ENCODE results near the gene INKA2.
"Not testable (repeated sequence)": the region's sequence is repeated elsewhere in the genome, so short reads cannot be mapped to it uniquely, and the experiment has no call there.

Gene INKA2

GRCh38 chr1:111749628-111750027, 10.4 kb upstream of the INKA2 start:
- no peak for FAIRE-seq

- FAIRE-seq, result no peak
Observed at GRCh38 chr1:111747947-111748346, 8.8 kb upstream of the INKA2 start.

GRCh38 chr1:111747282-111747734, 8.1 kb upstream of the INKA2 start:
- no peak for FAIRE-seq

GRCh38 chr1:111746614-111746999, 7.4 kb upstream of the INKA2 start:
- no peak for FAIRE-seq

GRCh38 chr1:111745675-111746613, 6.7 kb upstream of the INKA2 start:
- no peak for FAIRE-seq

GRCh38 chr1:111743679-111744101, 4.5 kb upstream of the INKA2 start:
- no peak for FAIRE-seq

GRCh38 chr1:111742938-111743549, 3.8 kb upstream of the INKA2 start:
- no peak for FAIRE-seq

- not testable (repeated sequence) for FAIRE-seq
Observed at GRCh38 chr1:111742292-111742691, 3.1 kb upstream of the INKA2 start.

GRCh38 chr1:111739925-111740765, 950 bp upstream of the INKA2 start:
- FAIRE-seq, result no peak

- FAIRE-seq, result no peak
Observed at GRCh38 chr1:111738436-111739193, 580 bp downstream of the INKA2 start.

GRCh38 chr1:111738133-111738435, 1.1 kb downstream of the INKA2 start:
- no peak for FAIRE-seq

- no peak for FAIRE-seq
Observed at GRCh38 chr1:111737216-111738132, 1.7 kb downstream of the INKA2 start.

- FAIRE-seq, result no peak
Observed at GRCh38 chr1:111736548-111737215, 2.5 kb downstream of the INKA2 start.

GRCh38 chr1:111735858-111736544, 3.2 kb downstream of the INKA2 start:
- no peak for FAIRE-seq

- no peak for FAIRE-seq
Observed at GRCh38 chr1:111735321-111735720, 3.9 kb downstream of the INKA2 start.

GRCh38 chr1:111734856-111735255, 4.3 kb downstream of the INKA2 start:
- no peak for FAIRE-seq

- no peak for FAIRE-seq
Observed at GRCh38 chr1:111734426-111734825, 4.8 kb downstream of the INKA2 start.

GRCh38 chr1:111733992-111734341, 5.2 kb downstream of the INKA2 start:
- FAIRE-seq, result no peak

- no peak for FAIRE-seq
Observed at GRCh38 chr1:111733183-111733991, 5.8 kb downstream of the INKA2 start.

GRCh38 chr1:111732718-111733117, 6.5 kb downstream of the INKA2 start:
- FAIRE-seq, result no peak
